Left renal cortex interstitium (tissue), 4 donors: ENCODE data around the gene RTP5. TPM values are rescaled to one million over a fixed set of nuclear protein-coding genes. Genes with fewer than 3 reads are reported as not detected.
"Not testable (repeated sequence)": the region's sequence is repeated elsewhere in the genome, so short reads cannot be mapped to it uniquely, and the experiment has no call there.

Source experiments
- DNase-seq, 4 donors: peaks; one replicate each; pipeline ENCODE4 v3.0.0-alpha.2; 2013; ENCODE audit warnings: low read depth in 4 of 4, low spot score in 2 of 4, missing footprints in 1 of 4
- polyA plus RNA-seq, 4 donors: library from polyadenylated mRNA; unstranded; fragments of 120-200 nt; gene quantifications; one replicate each; pipeline ENCODE4 v1.2.1, GENCODE V29; 2013; ENCODE audit not compliant: insufficient read length in 4 of 4

Gene RTP5
- polyA plus RNA-seq, 4 donors = 0.09 TPM; not detected in 3

DNA sequence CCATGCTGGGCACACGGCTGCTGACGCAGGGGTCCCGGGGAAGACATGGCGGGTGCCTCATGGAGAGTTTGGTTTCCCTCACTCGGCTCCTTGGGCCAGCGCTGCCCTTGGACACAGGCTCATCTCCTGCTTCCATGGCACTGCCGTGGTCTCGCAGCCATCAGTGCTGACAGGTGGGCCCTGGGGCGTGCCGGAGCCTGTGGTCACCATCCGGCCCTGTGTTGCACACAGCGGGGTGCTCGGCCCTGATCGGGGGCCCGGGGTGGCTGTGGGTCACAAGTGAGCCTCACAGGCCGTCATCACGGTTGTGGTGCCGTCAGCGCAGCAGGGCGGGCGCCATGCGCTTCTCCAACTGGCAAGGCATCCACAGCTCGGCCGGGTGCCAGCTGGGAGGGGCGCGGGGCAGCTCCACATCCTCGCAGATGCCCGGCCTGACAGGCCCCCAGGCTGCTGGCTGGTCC, 582 bp downstream of the RTP5 start:
- no peak for DNase-seq

GRCh38 chr2:241870611-241871537, 1.3 kb downstream of the RTP5 start:
- no peak for DNase-seq

DNA sequence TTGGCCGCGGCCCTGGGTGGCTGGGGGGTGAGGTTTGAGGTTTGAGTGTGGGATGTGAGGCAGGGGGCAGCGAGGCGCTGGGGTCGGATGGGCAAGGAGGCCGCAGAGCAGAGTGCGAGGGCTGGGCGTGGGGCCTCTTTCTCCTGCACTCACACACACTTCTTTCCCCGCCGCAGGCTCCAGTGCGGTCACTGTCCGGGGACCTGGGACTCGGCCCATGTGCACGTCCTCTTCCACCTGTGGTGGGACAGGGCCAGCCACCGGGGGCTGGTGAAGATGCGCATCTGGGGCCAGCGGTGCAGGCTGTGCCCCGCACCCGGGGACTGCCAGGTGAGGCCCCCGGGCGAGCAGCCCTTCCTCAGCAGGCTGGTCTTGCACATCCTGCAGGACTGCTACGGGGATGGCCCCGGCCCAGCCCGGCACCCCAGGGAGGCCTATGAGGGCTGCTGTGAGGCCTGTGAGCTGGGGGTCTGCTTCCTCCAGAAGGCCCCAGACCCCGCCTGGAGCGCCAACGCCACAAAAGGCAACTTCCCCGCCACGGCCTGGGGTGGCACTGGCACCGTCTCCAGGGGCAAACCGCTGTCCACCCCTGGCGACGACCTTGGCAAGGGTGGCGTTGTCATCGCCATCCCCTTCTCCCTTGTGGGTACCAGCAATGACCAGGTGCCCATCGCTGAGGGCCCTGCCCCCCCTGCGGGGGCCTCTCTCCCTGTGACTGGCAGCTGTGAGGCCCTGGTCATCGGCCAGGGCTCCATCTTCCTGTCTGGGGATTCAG, 2.2 kb downstream of the RTP5 start:
- DNase-seq = no peak

DNA sequence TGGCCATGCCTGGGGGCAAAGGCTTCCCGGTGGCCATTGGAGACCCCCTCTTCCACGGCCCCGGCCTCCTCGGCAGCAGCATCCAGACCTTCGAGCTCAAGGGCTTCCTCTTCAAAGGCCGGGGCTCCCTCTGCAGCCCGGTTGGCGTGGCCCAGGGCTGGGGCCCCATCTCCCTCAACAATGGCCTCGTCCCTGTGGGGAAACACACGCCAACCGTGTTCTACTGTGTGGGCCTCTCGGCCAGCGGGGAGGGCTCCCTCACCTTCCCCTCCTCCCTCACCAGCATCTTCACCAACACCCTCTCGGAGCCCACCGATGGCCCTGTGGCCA, 2.7 kb downstream of the RTP5 start:
- no peak for DNase-seq

DNA sequence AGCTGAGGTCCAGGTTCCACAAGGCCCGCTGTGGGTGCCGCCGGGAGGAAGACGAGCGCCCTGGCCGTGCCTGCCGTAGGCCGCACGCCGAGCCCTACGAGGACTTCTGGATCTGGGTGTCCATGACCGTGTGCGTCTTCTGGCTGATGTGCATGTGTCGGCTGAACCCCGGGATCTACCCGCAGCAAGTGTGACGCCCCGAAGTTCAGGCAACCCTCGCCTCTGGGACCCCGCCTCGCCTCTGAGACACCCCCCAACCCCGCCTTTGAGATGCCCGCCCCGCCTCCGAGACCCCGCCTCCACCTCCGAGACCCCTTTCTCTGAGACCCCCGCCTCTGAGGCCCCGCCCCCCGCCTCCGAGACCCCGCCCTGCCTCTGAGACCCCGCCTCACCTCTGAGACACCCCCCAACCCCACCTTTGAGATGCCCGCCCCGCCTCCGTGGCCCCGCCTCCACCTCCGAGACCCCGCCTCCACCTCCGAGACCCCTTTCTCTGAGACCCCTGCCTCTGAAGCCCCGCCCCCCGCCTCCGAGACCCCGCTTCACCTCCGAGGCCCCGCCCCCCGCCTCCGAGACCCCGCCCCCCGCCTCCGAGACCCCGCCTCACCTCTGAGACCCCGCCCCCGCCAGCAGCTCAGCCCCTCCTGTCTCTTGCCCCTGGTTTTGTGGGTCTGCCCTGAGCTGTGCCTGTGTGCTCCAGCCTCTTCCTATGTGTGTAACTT, 3.7 kb downstream of the RTP5 start:
- no peak for DNase-seq

- DNase-seq = no peak
Measured at GRCh38 chr2:241873803-241874110, 4.2 kb downstream of the RTP5 start.

DNA sequence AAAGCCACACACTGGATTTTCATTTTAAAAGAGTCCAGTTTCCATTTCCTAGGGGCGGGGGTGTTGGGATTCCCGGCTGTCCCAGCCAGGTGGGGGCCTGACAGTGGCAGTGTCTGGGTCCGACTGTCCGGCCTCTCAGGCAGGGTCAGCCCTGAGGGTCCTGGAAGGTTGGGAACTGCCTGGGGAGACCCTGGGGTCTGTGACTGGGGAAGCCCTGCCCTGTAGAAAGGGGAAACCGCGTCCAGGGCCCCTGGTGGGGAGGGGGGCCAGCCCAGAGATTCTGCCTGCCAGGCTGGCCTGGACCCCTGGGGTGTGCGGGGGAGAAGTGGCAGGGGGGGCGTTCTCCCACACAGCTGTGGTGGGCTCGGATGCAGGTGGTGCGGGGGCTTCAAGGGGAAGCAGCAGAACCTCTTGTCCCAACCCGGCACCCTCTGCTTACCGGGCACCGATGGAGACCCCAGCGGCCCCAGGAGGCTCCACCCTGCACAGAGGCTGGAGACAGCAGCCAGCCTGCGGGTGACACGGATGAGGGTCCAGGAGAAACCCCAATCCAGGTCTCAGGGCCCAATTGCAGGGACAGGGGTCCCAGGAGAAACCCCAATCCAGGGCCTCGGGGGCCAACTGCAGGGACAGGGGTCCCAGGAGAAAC, 4.9 kb downstream of the RTP5 start:
- no peak for DNase-seq

GRCh38 chr2:241875754-241876527, 6.4 kb downstream of the RTP5 start:
- DNase-seq = not testable (repeated sequence)

- DNase-seq = no peak
Measured at GRCh38 chr2:241876528-241877196, 7.1 kb downstream of the RTP5 start.

- no peak for DNase-seq
Measured at GRCh38 chr2:241877197-241877685, 7.7 kb downstream of the RTP5 start.

- no peak for DNase-seq
Measured at GRCh38 chr2:241877989-241878970, 8.8 kb downstream of the RTP5 start.

DNA sequence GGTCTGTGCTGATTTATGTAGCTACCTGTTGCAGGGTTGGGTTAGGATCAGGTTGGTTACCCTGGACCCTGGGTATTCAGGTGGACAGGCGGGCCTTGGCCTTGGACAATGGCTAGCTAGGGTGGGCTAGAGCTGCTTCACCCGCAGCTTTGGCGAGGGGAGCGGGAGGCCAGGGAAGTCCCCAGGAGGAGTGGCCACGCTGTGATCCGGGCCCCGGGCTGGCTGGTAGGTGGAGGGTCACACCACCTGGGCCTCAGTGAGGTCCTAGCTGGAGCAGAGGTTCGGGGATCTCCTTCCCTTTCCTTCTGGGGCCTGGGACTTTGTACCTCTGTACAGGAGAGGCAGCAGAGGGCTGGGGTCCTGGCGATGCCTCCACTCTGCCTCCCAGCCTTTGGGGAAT, 9.8 kb downstream of the RTP5 start:
- DNase-seq = no peak

DNA sequence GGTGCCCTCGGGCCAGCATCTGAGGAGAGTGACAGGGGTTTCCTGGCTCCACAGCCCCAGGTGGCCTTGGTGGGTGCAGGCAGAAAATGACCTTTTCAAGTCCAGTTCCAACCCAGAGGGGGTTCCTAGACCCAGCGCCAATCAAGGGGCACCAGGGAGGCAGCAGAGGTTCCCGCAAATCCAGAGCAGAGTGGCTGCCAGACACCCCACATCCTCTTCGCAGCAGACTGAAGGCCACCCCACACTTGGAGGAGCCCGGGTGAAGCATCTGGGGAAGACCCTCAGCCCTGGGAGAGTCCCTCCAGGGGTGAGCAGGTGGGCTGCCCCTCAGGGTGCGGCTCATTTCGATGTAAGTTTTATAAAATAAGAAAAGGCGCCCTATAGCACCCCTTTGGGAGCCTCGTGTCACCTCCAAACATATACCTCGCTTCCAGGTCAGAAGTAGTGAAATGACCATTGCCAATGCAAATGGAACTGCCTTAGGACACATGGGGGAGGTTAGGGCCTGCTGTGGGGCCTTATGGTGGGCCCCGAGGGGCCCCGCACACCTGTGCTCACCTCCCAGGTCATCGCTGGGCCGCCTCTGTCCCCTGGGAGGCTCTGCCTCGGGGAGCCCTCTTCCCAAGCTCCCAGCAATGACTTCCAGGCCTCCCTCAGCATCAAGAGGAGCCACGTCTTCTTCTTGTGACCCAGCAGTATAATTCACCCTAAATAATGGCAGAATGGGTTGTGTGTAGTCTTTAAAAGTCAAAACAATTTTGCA, 11.0 kb downstream of the RTP5 start:
- no peak for DNase-seq

DNA sequence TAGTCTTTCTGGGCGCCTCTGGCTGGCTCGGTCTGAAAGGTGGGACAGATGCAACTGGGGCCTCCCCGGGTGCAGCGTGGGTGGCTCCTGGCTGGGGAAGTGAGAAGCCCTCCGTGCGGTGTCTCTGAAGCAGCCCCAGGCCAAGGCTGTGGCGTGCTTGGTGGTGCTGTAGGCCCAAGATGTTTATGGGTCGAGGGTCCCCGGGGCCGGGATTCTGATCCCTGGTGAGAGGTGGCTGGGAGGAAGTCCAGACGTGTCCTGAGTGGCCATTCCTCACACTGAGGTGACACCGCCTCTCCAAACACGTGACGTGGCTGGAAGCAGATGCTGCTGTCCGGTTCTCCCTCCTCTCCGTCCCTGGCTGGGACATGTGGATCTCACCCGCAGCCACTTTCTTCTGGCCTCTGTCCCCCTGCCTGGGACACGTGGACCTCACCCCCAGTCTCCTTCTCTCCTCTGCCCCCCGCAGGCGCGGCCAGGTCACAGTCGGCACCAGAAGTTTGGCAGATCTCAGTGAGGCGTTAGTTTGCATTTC, 12.6 kb downstream of the RTP5 start:
- DNase-seq = no peak

DNA sequence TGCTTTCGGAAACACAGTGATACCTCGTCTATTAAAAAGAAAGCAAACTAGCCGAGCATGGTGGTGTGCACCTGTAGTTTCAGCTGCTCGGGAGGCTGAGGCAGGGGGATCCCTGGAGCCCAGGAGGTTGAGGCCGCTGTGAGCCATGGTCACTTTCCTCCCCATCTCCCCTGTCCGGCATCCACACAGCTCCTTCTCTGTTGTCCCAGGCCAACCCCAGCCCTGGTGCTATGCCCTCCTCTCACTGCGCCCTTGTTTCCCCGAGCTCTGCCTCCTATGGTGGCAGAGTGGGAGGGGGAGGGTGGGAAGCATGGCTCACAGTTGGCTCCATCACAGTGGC, 15.4 kb downstream of the RTP5 start:
- DNase-seq = no peak

DNA sequence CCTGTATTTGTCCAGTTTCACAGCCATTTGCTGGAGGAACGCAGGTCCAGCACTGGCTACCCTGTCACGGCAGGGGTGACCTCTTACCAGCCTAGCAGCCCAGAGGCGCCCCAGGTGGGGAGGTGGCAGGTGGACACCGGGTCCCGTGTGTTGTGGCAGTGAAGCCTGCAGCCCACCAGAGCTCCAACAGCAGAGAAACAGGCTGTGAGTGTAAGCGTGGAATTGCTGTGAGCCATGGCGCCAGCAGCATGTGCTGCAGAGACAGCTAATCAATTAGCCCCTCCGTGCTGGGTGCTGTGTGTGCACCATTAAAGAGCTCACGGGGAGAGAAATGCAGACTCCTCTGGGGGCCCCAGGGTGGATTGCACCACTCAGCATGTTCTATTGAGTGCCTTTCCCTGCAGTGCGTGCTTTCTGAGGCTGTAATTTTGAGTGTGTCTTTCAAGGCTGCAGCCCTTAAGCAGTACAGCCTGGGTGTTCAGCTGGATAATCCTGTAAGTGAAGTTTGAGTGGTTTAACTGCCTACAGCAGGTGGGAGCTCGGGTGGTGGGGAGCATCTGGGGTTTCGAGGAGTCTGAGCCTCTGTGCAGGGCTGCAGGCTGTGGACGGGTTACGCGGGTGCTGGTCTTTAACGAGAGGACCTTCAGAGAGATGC, 15.9 kb downstream of the RTP5 start:
- no peak for DNase-seq
